MM.1S (cell line): ENCODE results near the gene CXCR4.

Source experiments
- DNase-seq: peaks from one replicate; pipeline ENCODE4 v3.0.0-alpha.2; 2015
- H2AFZ ChIP-seq: fragments of 300-600 bp; sonication (generic); 2 replicates; pipeline ENCODE4 v1.6.0; 2016; ENCODE audit warnings: antibody characterized with exemption, low read length
- H3F3A ChIP-seq: fragments of 300-600 bp; sonication (generic); 2 replicates; pipeline ENCODE4 v1.6.1; 2016; ENCODE audit warnings: mild to moderate bottlenecking, antibody characterized with exemption, low read length, moderate library complexity, mixed read lengths; ENCODE audit not compliant: insufficient read depth
- H3K27ac ChIP-seq: fragments of 300-600 bp; sonication (generic); 2 replicates; pipeline ENCODE4 v1.5.1; 2016; ENCODE audit warnings: mild to moderate bottlenecking, low read length
- H3K27me3 ChIP-seq: fragments of 300-600 bp; sonication (generic); replicated peaks from 2 replicates; pipeline ENCODE4 v1.6.0; 2016; ENCODE audit warnings: low read length; ENCODE audit not compliant: insufficient read depth
- H3K36me3 ChIP-seq: fragments of 300-600 bp; sonication (generic); replicated peaks from 2 replicates; pipeline ENCODE4 v1.6.1; 2016; ENCODE audit warnings: mild to moderate bottlenecking, low read length, mixed read lengths; ENCODE audit not compliant: insufficient read depth
- H3K4me1 ChIP-seq: fragments of 300-600 bp; sonication (generic); 2 replicates; pipeline ENCODE4 v1.6.1; 2016; ENCODE audit warnings: low read length, mixed read lengths
- H3K4me2 ChIP-seq: fragments of 300-600 bp; sonication (generic); 2 replicates; pipeline ENCODE4 v1.6.0; 2016; ENCODE audit warnings: low read depth, low read length
- H3K4me3 ChIP-seq: fragments of 300-600 bp; sonication (generic); 2 replicates; pipeline ENCODE4 v1.5.1; 2016; ENCODE audit warnings: low read length, mixed read lengths
- H3K79me2 ChIP-seq: fragments of 300-600 bp; sonication (generic); 2 replicates; pipeline ENCODE4 v1.6.1; 2016; ENCODE audit warnings: mixed run types, low read length, mixed read lengths
- H3K9ac ChIP-seq: fragments of 300-600 bp; sonication (generic); 2 replicates; pipeline ENCODE4 v1.6.1; 2016; ENCODE audit warnings: low read length, mixed read lengths
- H3K9me2 ChIP-seq: fragments of 300-600 bp; sonication (generic); replicated peaks from 2 replicates; pipeline ENCODE4 v1.6.1; 2016; ENCODE audit warnings: mild to moderate bottlenecking, low read length, mixed read lengths; ENCODE audit not compliant: insufficient read depth
- H3K9me3 ChIP-seq: fragments of 300-600 bp; sonication (generic); replicated peaks from 2 replicates; pipeline ENCODE4 v1.6.1; 2016; ENCODE audit warnings: mild to moderate bottlenecking, low read length, mixed read lengths; ENCODE audit not compliant: insufficient read depth
- H4K20me1 ChIP-seq: fragments of 300-600 bp; sonication (generic); 2 replicates; pipeline ENCODE4 v1.6.1; 2016; ENCODE audit warnings: mild to moderate bottlenecking, low read length, moderate library complexity, mixed read lengths; ENCODE audit not compliant: insufficient read depth
- CTCF ChIP-seq: fragments of 300-600 bp; sonication (generic); IDR thresholded peaks from 2 replicates; pipeline ENCODE4 v1.5.1; 2016; ENCODE audit warnings: antibody characterized with exemption, low read length, mixed read lengths
- EZH2 ChIP-seq: fragments of 300-600 bp; sonication (generic); optimal IDR thresholded peaks from 2 replicates; pipeline ENCODE3; 2017; ENCODE audit warnings: low read depth, mild to moderate bottlenecking, antibody characterized with exemption, low read length, mixed read lengths
- EZH2phosphoT487 ChIP-seq: fragments of 300-600 bp; sonication (generic); IDR thresholded peaks from 2 replicates; pipeline ENCODE4 v1.6.1; 2018; ENCODE audit warnings: antibody characterized with exemption, low read length

CXCR4 gene

GRCh38 chr2:136065384-136065783, 52.6 kb downstream of the CXCR4 start:
- H3F3A ChIP-seq, result no peaks in the 10 kb centered on the region
- no peaks in the 10 kb centered on the region for H3K36me3 ChIP-seq
- H4K20me1 ChIP-seq, result no peaks in the 10 kb centered on the region
- no peak overlapping the region for H3K27ac ChIP-seq
- DNase-seq, result no peak
- no peaks in the 10 kb centered on the region for H3K9me3 ChIP-seq
- H3K79me2 ChIP-seq, result no peaks in the 10 kb centered on the region
- no peak overlapping the region for H3K4me3 ChIP-seq
- H3K27me3 ChIP-seq, result no peaks in the 10 kb centered on the region
- H3K9ac ChIP-seq, result no peak overlapping the region
- H2AFZ ChIP-seq, result no peak overlapping the region
- no peak overlapping the region for H3K4me2 ChIP-seq
- no peaks in the 10 kb centered on the region for H3K9me2 ChIP-seq
- peaks cover under 1% of the 10 kb centered on the region; the same call in 1 of the 2 replicates for H3K4me1 ChIP-seq
- TF ChIP-seq EZH2, result no peak
- no peak for TF ChIP-seq EZH2phosphoT487
- TF ChIP-seq CTCF, result no peak
